ENCODE data around the gene RTN4RL1. TPM values are rescaled to one million over a fixed set of nuclear protein-coding genes. Genes with fewer than 3 reads are reported as not detected.

RTN4RL1 gene
- total RNA-seq, 1 donor = 0.27 TPM

DNA sequence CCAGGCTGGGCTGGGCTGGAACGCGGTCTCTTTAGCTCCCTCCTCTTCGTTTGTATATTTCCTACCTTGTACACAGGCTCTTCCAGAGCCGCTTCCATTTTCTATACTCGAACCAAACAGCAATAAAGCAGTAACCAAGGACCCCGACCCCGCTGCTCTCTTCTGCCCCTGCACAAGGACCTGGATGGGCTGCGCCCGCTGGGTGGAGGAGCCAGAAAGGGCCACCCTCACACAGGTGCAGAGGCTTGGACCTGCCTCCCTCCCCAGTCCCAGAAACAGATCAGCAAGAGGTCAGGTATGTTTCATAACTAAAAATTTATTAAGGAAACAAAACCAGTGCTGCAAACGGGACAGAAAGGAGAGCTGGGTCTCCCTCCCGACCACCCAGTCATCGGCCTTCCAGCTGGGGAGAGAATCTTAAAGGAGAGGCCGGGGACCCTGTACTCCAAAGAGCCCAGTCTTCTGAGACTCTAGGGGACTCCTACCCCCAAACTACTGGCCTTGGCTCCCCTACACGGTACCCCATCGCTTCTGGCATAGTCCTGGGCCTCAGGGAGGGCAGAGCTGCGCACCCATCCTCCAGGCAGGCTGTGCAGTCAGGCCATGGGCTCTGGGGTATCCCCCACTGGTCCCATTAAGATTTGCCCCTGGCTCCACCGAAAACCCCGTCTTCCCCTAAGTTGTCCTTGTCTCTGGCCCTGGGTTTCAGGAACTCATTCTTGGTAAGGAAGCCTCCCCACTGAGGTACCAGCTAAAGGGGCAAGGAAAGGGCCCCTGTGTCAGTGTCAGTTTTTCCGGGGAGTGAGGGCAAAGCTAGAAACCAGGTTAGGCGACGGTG lies 34.6 kb upstream of the RTN4RL1 start:
- TF ChIP-seq CTCF (IDR thresholded peaks at IDR 0.05; ENCODE audit: insufficient read depth, low read length) = no peak
- H3K4me3 ChIP-seq (ENCODE audit: low read depth, low read length) = peak overlapping the region; percentile 72
- no peak for DNase-seq (ENCODE audit: low read depth)

DNA sequence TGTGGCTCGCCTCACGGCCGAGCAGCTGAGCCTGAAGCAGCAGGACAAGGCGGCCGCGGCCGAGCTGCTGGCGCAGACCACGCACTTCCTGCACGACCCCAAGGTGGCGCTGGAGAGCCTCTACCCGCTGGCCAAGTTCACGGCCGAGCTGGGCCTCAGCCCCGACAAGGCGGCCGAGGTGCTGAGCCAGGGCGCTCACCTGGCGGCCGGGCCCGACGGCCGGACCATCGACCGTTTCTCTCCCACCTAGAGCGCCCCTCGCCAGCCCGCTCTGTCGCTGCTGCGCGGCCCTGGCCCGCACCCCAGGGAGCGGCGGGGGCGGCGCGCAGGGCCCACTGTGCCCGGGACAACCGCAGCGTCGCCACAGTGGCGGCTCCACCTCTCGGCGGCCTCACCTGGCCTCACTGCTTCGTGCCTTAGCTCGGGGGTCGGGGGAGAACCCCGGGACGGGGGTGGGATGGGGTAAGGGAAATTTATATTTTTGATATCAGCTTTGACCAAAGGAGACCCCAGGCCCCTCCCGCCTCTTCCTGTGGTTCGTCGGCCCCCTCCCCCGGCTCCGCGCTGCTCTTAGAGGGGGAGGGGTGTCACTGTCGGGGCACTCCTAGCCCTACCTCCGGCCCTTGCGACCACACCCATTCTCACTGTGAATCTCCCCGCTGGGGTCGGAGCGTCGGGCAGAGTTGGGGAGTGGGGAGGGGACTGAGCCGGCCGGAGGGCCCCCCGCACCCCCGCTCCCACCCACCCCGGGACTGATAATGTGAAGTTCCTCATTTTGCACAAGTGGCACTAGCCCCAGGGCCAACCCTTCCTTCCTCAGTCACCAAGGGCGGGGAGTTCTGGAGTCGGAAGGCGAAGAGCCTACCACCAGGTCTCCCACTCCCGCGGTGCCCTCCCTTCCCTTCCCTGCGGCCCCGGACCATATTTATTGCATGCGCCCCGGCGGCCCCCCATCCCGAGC lies 33.7 kb upstream of the RTN4RL1 start:
- DNase-seq (ENCODE audit: low read depth) = peak; percentile 86
- TF ChIP-seq CTCF (IDR thresholded peaks at IDR 0.05; ENCODE audit: insufficient read depth, low read length) = peak; percentile 82
- H3K4me3 ChIP-seq (ENCODE audit: low read depth, low read length) = peak overlapping the region; percentile 72

DNA sequence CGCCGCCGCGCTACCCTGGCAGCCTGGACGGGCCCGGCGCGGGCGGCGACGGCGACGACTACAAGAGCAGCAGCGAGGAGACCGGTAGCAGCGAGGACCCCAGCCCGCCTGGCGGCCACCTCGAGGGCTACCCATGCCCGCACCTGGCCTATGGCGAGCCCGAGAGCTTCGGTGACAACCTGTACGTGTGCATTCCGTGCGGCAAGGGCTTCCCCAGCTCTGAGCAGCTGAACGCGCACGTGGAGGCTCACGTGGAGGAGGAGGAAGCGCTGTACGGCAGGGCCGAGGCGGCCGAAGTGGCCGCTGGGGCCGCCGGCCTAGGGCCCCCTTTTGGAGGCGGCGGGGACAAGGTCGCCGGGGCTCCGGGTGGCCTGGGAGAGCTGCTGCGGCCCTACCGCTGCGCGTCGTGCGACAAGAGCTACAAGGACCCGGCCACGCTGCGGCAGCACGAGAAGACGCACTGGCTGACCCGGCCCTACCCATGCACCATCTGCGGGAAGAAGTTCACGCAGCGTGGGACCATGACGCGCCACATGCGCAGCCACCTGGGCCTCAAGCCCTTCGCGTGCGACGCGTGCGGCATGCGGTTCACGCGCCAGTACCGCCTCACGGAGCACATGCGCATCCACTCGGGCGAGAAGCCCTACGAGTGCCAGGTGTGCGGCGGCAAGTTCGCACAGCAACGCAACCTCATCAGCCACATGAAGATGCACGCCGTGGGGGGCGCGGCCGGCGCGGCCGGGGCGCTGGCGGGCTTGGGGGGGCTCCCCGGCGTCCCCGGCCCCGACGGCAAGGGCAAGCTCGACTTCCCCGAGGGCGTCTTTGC lies 32.8 kb upstream of the RTN4RL1 start:
- no peak for TF ChIP-seq CTCF (IDR thresholded peaks at IDR 0.05; ENCODE audit: insufficient read depth, low read length)
- peak; percentile 58 for DNase-seq (ENCODE audit: low read depth)
- peak overlapping the region; percentile 72 for H3K4me3 ChIP-seq (ENCODE audit: low read depth, low read length)

DNA sequence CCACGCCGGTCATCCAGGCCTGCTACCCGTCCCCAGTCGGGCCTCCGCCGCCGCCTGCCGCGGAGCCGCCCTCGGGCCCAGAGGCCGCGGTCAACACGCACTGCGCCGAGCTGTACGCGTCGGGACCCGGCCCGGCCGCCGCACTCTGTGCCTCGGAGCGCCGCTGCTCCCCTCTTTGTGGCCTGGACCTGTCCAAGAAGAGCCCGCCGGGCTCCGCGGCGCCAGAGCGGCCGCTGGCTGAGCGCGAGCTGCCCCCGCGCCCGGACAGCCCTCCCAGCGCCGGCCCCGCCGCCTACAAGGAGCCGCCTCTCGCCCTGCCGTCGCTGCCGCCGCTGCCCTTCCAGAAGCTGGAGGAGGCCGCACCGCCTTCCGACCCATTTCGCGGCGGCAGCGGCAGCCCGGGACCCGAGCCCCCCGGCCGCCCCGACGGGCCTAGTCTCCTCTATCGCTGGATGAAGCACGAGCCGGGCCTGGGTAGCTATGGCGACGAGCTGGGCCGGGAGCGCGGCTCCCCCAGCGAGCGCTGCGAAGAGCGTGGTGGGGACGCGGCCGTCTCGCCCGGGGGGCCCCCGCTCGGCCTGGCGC lies 32.1 kb upstream of the RTN4RL1 start:
- no peak for DNase-seq (ENCODE audit: low read depth)
- H3K4me3 ChIP-seq (ENCODE audit: low read depth, low read length) = peak overlapping the region; percentile 72
- no peak for TF ChIP-seq CTCF (IDR thresholded peaks at IDR 0.05; ENCODE audit: insufficient read depth, low read length)

GRCh38 chr17:2056206-2057174 lies 31.4 kb upstream of the RTN4RL1 start:
- DNase-seq (ENCODE audit: low read depth) = peak; percentile 66
- H3K4me3 ChIP-seq (ENCODE audit: low read depth, low read length) = peak overlapping the region; percentile 72
- no peak for TF ChIP-seq CTCF (IDR thresholded peaks at IDR 0.05; ENCODE audit: insufficient read depth, low read length)

Measured in fibroblast of the aortic adventitia (primary cell).